Embryonic facial prominence (tissue), 1 donor: ENCODE results near the gene TCEAL1.
"Not testable (repeated sequence)": the region's sequence is repeated elsewhere in the genome, so short reads cannot be mapped to it uniquely, and the experiment has no call there.

Source experiments
- DNase-seq: peaks from one replicate; pipeline ENCODE4 v3.0.0-alpha.2; 2016; ENCODE audit errors: extremely low spot score

Gene TCEAL1

DNA sequence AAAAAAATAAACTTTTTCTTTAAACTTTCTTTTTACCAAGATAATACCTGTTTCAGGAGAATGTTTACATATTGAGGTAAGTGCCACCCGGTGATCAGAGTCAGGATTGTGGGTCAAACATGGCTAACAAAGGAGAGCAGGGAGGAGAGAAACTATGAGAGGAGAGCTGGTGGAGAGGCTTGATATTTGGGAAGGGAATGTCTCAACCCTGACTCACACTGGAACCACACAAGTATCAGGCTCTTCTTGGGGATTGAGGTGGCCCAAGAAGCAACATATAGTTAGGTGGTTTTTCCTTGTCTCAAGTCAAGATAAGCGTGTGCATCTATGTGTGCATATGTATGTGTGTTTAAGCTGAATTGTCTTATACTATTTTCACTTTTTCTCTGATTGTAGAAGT lies 6.7 kb downstream of the TCEAL1 start:
- DNase-seq = no peak

DNA sequence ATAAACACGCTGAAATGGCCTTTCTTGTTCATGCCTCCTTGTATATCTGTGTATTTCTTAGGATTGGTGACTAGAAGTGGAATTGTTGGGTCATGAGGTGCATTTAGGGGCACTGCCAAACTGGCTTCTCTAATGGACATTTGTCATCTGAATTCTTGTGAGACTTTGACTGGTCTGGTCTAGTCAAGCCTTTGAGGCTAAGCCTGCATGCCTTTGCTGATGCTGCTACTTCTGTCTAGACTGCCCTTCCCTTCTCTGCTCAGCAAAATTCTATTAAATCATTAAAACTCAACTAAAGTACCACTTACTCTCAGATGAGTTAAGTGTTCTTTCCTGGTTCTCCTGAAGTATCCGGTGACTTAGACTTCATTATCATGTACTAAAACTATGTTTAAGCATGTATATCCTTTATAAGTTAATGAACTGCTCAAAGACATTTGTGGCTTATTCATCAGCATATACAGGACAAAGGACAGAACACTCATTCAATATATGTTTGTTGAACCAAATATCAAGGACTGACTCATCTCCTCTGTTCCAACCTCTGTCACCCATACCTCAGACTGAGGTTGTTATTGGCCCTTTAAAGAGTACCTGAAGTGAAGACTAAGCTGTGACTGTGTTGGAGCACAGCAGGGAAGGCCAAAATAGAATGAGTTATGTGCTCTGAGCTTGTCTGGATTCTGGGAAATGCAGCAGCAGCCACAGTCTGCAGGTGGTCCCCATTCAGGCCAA lies 9.0 kb downstream of the TCEAL1 start:
- DNase-seq = no peak

GRCh38 chrX:103638479-103639346 lies 9.9 kb downstream of the TCEAL1 start:
- DNase-seq = not testable (repeated sequence)

DNA sequence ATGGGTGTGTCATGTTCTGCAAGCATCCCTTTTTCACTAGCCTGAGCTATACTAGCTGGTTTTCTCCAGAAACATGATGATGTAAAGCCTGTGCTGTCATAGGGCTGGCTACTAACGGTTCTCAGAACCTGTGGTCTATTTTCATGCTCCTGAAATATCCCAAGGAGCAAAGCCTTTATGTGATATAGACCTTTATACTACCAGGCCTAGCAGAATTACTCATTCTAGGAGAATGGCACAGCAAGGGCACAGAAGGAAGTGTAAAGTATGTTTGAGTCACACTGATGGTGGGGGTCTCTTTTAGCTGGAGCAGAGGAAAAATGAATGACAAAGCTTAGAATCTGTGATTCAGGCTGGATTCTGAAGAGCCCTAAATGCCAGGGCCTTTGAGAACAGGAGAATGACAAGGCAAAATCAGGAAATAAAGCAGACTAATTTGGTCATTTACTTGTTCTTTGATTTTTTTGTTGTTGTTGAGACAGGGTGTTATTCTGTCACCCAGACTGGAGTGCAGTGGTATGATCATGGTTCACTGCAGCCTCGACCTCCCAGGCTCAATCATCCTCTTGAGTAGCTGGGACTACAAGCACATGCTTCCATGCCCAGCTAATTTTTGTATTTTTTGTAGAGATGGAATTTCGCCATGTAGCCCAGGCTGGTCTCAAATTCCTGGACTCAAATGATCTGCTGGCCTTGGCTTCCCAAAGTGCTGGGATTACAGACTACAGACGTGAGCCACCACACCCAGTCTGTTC lies 11.8 kb downstream of the TCEAL1 start:
- DNase-seq = no peak

GRCh38 chrX:103644125-103644524 lies 15.3 kb downstream of the TCEAL1 start:
- no peak for DNase-seq

DNA sequence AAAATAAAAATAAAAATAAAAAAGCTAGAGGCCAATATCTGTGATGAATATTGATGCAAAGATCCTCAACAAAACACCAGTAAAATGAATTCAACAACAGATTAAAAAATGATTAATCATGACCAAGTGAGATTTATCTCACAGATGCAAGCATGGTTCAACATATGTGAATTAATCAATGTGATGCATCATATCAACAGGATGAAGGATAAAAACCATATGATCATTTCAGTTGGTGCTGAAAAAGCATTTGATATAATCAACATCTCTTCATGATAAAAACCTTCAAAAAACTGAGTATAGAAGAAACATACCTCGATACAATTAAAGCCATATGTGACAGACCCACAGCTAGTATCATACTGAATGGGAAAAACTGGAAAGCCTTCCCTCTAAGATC lies 18.9 kb downstream of the TCEAL1 start:
- DNase-seq = no peak

DNA sequence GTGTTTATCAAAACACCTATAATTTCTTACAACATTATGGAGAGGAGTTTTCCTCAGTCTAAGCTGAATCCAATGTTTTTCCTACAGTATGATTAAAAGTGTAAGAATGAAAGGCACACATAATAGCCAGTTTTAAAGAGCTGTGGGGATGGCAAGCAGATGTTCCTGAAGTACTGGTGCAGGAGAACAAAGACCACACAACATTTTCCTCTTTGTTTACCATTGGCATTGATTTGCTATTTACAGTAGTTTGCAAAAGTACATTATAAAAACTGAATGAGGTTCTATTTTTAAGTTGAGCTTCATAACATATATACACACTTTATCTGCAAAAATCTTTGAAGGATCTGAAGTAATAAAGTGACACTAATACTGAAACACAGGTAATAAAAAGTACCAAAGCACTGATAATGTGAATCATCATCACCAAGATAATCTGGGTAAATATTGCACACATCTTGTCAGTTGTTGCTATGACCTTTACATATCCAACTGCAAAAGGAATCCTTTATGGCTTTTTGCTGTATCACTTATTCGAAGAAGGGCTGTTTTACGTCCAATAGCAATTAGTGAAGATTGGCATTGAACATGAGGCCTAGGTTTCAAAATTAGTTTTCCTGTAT lies 22.5 kb downstream of the TCEAL1 start:
- DNase-seq = no peak

- DNase-seq = not testable (repeated sequence)
These were observed 26.6 kb downstream of the TCEAL1 start for GRCh38 chrX:103655230-103656000.

DNA sequence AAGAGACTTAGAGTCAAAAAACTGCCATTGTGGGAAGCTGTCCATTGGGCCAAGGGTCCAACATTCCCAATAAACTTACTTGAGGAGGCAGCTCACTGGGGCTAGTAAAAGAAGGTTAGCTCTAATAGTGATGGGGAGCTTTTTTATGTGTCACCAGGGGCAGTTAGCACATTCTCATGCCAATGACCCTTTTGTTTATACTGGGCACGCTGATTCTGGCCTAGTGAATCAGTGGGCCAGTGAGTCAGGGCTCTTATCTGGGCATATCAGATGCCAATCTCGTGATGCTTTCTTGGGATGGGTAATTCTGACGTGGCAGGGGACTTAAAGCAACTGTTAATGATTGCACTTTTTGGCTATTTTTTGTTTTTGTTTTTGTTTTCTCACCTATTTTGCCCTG lies 27.8 kb downstream of the TCEAL1 start:
- no peak for DNase-seq

GRCh38 chrX:103657066-103657465 lies 28.3 kb downstream of the TCEAL1 start:
- DNase-seq = not testable (repeated sequence)

- DNase-seq = no peak
These were observed 30.1 kb downstream of the TCEAL1 start for GRCh38 chrX:103658681-103659433.

DNA sequence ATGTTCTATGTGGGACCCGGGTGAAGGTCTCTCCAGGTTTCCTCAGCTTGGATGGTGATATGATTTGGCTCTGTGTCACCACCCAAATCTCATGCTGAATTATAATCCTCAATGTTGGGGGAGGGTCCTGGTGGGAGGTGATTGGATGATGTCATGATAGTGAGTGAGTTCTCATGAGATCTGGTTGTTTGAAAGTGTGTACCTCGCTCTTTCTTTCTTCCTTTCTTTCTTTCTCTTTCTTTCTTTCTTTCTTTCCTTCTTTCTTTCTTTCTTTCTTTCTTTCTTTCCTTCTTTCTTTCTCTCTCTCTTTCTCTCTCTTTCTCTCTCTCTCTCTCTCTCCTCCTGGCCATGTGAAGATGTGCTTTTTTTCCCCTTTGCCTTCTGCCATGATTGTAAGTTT lies 30.7 kb downstream of the TCEAL1 start:
- DNase-seq = not testable (repeated sequence)

GRCh38 chrX:103663981-103664762 lies 35.4 kb downstream of the TCEAL1 start:
- no peak for DNase-seq

GRCh38 chrX:103666202-103667107 lies 37.7 kb downstream of the TCEAL1 start:
- no peak for DNase-seq

- no peak for DNase-seq
These were observed 41.0 kb downstream of the TCEAL1 start for GRCh38 chrX:103669745-103670144.

DNA sequence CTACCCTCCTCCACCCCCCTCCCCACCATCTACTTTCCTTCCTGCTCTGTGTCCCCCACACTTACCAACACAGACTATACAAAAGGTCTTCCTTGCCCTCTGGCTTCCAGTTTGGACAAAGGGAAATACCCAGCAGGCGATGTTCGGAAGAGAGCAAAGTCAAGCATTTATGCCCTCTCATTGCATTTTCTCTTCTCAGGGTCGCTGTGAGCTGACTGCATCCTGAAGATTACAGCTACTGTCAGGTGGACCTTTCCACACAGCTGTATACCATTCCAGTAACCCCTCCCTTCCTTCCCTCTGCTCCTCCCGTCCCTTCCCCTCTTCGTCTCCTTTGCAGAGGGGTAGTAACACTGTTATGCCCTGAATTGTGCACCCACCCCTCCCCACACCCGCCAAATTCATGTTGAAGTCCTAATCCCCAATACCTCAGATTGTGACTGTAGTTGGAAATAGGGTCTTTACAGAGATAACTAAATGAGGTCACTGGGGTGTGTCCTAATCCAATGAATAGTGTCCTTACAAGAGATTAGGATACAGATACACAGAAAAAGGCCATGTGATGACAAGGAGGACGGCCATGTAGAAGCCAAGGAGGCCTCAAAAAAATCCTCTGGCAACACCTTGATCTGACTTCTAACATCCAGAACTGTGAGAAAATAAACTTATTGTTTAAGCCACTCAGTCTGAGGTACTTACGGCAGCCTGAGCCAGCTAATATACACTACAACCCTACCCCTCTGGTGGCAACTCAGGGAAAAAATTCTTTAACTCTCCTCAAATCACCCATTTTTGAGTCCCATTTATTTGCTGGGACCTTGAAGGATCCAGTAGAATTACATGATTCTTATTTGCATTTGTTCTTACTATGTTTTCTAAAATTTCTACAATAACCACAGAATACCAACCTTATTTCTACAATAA lies 46.0 kb downstream of the TCEAL1 start:
- no peak for DNase-seq
